ENCODE results near the gene CCNB3. TPM values are rescaled to one million over a fixed set of nuclear protein-coding genes. Genes with fewer than 3 reads are reported as not detected.

CCNB3 gene
- total and polyA plus RNA-seq, 2 of the 4 experiments (the other 2 are of a cell fraction), result 0.09 to 0.18 TPM

GRCh38 chrX:50158593-50158992, 46.0 kb upstream of the CCNB3 start:
- no peaks in the 10 kb centered on the region for H3K4me1 ChIP-seq (ENCODE audit: control insufficient read depth, insufficient read depth, low read length)
- H3K56ac ChIP-seq (ENCODE audit: extremely low read depth, insufficient read depth, low read length), result no peak overlapping the region
- no peak overlapping the region for H4K91ac ChIP-seq (ENCODE audit: insufficient read depth, low read depth, low read length)
- H2BK5ac ChIP-seq (ENCODE audit: low read depth, low read length, poor library complexity, severe bottlenecking), result no peak overlapping the region
- H3K9me3 ChIP-seq (ENCODE audit: control insufficient read depth, insufficient read depth, low read length), result no peaks in the 10 kb centered on the region
- intact Hi-C loops (cut with micrococcal nuclease), result no loop called here
- no CpG with 5 or more reads among the region's 1 CpG for WGBS, 2 experiments (ENCODE audit: extremely low coverage in 2 of 2, insufficient read length in 1 of 2)
- H3K9me1 ChIP-seq (ENCODE audit: insufficient read depth, low read length), result no peaks in the 10 kb centered on the region
- no peak overlapping the region for H2AFZ ChIP-seq (replicated peaks; ENCODE audit: low read length, poor library complexity)
- no peak overlapping the region for H4K5ac ChIP-seq (ENCODE audit: low read depth, low read length)
- H3K14ac ChIP-seq (replicated peaks; ENCODE audit: low read depth, low read length), result no peak overlapping the region
- CTCF ChIA-PET, result no interaction called here
- no peak overlapping the region for H2BK20ac ChIP-seq (ENCODE audit: low read depth, low read length)
- H2BK120ac ChIP-seq (ENCODE audit: low read depth, low read length), result no peak overlapping the region
- no peak overlapping the region for H4K8ac ChIP-seq (ENCODE audit: low read depth in 2 of 2, low read length in 2 of 2)
- H3K23ac ChIP-seq (ENCODE audit: low read depth, low read length), result no peak overlapping the region
- H3K27me3 ChIP-seq (ENCODE audit: control insufficient read depth, insufficient read depth, low read length), result no peaks in the 10 kb centered on the region
- dilution Hi-C loops (cut with HindIII; ENCODE audit: low sequenced_read_pairs, unreplicated experiment), result no loop called here
- ATAC-seq (ENCODE audit: low read depth) (no peak), DNase-seq (no peak)
- H4K20me1 ChIP-seq (ENCODE audit: insufficient read depth, low read length), result no peaks in the 10 kb centered on the region
- no TSS peak for BruUV-seq (replicated peaks)
- no peak overlapping the region for H3K4me2 ChIP-seq (ENCODE audit: low read depth, low read length)
- H2AK5ac ChIP-seq (ENCODE audit: low read depth, low read length), result no peak overlapping the region
- no peak overlapping the region for H2AK9ac ChIP-seq (replicated peaks; ENCODE audit: low read depth, low read length, poor library complexity)
- no peak overlapping the region for H3K4ac ChIP-seq (ENCODE audit: low read depth, low read length)
- in situ Hi-C loops (cut with MboI; ENCODE audit: low sequenced_read_pairs), result no loop called here
- no peak overlapping the region for H3K18ac ChIP-seq (ENCODE audit: low read depth, low read length)
- no peak overlapping the region for H3K27ac ChIP-seq (ENCODE audit: insufficient read depth, low read length)
- no peaks in the 10 kb centered on the region for H3K36me3 ChIP-seq (ENCODE audit: control insufficient read depth, insufficient read depth, low read length)
- H3K79me1 ChIP-seq (ENCODE audit: low read depth in 1 of 2, low read length in 2 of 2), result no peaks in the 10 kb centered on the region
- H2BK15ac ChIP-seq (ENCODE audit: low read depth, low read length), result no peak overlapping the region
- POLR2A ChIA-PET (ENCODE audit: unreplicated experiment), result no interaction called here
- no peak overlapping the region for H3K9ac ChIP-seq (ENCODE audit: low read depth, low read length)
- TF ChIP-seq MAZ (IDR thresholded peaks at IDR 0.05; ENCODE audit: borderline replicate concordance, low read depth, low read length), result no peak
- peak; percentile 86 for TF ChIP-seq MAFK (IDR thresholded peaks at IDR 0.05; ENCODE audit: low read depth, low read length)
- no peak overlapping the region for H3K4me3 ChIP-seq (ENCODE audit: insufficient read depth, low read depth, low read length)
